Loucy (cell line): Measurements from ENCODE around the gene RPS3.

Source experiments
- H2AFZ ChIP-seq: fragments of 200-600 bp; sonication (generic); 2 replicates; pipeline ENCODE4 v1.6.0; 2016; ENCODE audit warnings: antibody characterized with exemption, mild to moderate bottlenecking, low read length, moderate library complexity
- H3F3A ChIP-seq: fragments of 200-600 bp; 2 replicates; pipeline ENCODE4 v1.6.0; 2016; ENCODE audit warnings: antibody characterized with exemption, low read depth, mild to moderate bottlenecking
- H3K27me3 ChIP-seq: fragments of 200-600 bp; sonication (generic); 2 replicates; pipeline ENCODE4 v1.6.1; 2014; ENCODE audit warnings: low read length, mild to moderate bottlenecking; ENCODE audit not compliant: insufficient read depth, poor library complexity, severe bottlenecking
- H3K36me3 ChIP-seq: fragments of 200-600 bp; sonication (generic); 2 replicates; pipeline ENCODE4 v1.6.1; 2016; ENCODE audit warnings: low read length; ENCODE audit not compliant: insufficient read depth
- H3K4me1 ChIP-seq: fragments of 200-600 bp; sonication (generic); 2 replicates; pipeline ENCODE4 v1.5.1; 2014; ENCODE audit warnings: low read length, mild to moderate bottlenecking; ENCODE audit not compliant: insufficient read depth, poor library complexity, severe bottlenecking
- H3K4me2 ChIP-seq: fragments of 200-600 bp; sonication (generic); 2 replicates; pipeline ENCODE4 v1.6.0; 2014; ENCODE audit warnings: antibody characterized with exemption, low read length, low read depth, mild to moderate bottlenecking; ENCODE audit not compliant: poor library complexity, severe bottlenecking
- H3K4me3 ChIP-seq: fragments of 200-600 bp; sonication (generic); 2 replicates; pipeline ENCODE4 v1.5.1; 2014; ENCODE audit warnings: low read length, mild to moderate bottlenecking, mixed read lengths; ENCODE audit not compliant: poor library complexity, severe bottlenecking
- H3K79me2 ChIP-seq: fragments of 200-600 bp; sonication (generic); 2 replicates; pipeline ENCODE4 v1.6.1; 2014; ENCODE audit warnings: low read length; ENCODE audit not compliant: insufficient read depth
- H3K9ac ChIP-seq: fragments of 200-600 bp; sonication (generic); 2 replicates; pipeline ENCODE4 v1.6.0; 2014; ENCODE audit warnings: mild to moderate bottlenecking, low read depth, low read length, moderate library complexity; ENCODE audit not compliant: poor library complexity, severe bottlenecking
- H3K9me2 ChIP-seq: fragments of 200-600 bp; sonication (generic); replicated peaks from 2 replicates; pipeline ENCODE4 v1.6.1; 2016; ENCODE audit warnings: low read depth, low read length, mixed read lengths
- H3K9me3 ChIP-seq: fragments of 200-600 bp; sonication (generic); 2 replicates; pipeline ENCODE4 v1.6.1; 2014; ENCODE audit warnings: mild to moderate bottlenecking, antibody characterized with exemption, low read length, low read depth; ENCODE audit not compliant: insufficient read depth
- H4K20me1 ChIP-seq: fragments of 200-600 bp; sonication (generic); 2 replicates; pipeline ENCODE4 v1.6.0; 2014; ENCODE audit warnings: antibody characterized with exemption, low read length, mild to moderate bottlenecking; ENCODE audit not compliant: insufficient read depth, poor library complexity, severe bottlenecking
- EZH2phosphoT487 ChIP-seq: fragments of 200-600 bp; IDR thresholded peaks from 2 replicates; pipeline ENCODE4 v1.6.1; 2018; ENCODE audit warnings: antibody characterized with exemption, mild to moderate bottlenecking, moderate library complexity, borderline replicate concordance
- TF ChIP-seq, protein P1 (sequence below): fragments of 200-600 bp; sonication (generic); conservative IDR thresholded peaks from 2 replicates; pipeline ENCODE4 v1.5.1; 2014; ENCODE audit warnings: mild to moderate bottlenecking, antibody characterized with exemption, low read length

RPS3 gene

DNA sequence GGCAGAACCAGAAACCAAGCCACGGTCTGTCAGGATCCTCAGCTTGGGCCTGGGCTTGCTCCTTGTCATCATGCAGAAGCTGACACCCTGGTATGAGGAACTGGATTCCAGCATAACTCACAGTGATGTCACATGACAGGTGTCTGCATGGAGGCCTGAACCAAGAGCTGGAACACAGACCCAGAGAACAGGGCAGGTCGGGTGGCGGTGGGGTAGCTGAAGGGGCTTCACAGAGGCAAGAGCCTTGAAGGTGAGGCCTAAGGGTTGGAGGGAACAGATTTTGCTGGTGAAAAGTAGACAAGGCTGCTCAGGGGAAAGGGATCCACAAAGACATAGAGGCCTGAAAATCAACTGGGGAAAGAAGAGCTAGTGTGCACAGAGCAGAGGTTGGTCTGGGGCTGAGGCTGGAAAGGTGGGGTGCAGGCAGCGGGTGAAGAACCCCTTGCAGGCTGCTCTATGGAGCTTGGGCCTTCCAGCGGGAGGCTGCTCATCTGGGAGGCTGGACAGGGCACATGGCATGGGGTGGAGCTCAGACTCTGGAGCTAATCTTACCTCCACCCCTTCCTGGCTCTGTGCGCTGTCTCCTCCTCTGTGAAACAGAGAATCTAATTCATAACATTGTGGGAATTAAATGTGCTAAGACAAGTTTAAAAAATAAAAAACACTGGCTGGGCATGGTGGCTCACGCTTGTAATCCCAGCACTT lies 18.4 kb upstream of the RPS3 start:
- no peak for TF ChIP-seq EZH2phosphoT487
- TF ChIP-seq, protein P1, sequence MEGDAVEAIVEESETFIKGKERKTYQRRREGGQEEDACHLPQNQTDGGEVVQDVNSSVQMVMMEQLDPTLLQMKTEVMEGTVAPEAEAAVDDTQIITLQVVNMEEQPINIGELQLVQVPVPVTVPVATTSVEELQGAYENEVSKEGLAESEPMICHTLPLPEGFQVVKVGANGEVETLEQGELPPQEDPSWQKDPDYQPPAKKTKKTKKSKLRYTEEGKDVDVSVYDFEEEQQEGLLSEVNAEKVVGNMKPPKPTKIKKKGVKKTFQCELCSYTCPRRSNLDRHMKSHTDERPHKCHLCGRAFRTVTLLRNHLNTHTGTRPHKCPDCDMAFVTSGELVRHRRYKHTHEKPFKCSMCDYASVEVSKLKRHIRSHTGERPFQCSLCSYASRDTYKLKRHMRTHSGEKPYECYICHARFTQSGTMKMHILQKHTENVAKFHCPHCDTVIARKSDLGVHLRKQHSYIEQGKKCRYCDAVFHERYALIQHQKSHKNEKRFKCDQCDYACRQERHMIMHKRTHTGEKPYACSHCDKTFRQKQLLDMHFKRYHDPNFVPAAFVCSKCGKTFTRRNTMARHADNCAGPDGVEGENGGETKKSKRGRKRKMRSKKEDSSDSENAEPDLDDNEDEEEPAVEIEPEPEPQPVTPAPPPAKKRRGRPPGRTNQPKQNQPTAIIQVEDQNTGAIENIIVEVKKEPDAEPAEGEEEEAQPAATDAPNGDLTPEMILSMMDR = no peak
- H3K4me3 ChIP-seq = no peak overlapping the region
- H3K36me3 ChIP-seq = no peaks in the 10 kb centered on the region
- no peaks in the 10 kb centered on the region for H3F3A ChIP-seq
- no peaks in the 10 kb centered on the region for H3K79me2 ChIP-seq
- H3K27me3 ChIP-seq = no peaks in the 10 kb centered on the region
- H3K4me2 ChIP-seq = no peak overlapping the region
- no peaks in the 10 kb centered on the region for H3K9me2 ChIP-seq
- peak overlapping the region; percentile 90 for H2AFZ ChIP-seq
- H3K4me1 ChIP-seq = peaks cover 36% of the 10 kb centered on the region
- H3K9me3 ChIP-seq = no peaks in the 10 kb centered on the region
- H3K9ac ChIP-seq = peak overlapping the region; percentile 57
- no peaks in the 10 kb centered on the region for H4K20me1 ChIP-seq

DNA sequence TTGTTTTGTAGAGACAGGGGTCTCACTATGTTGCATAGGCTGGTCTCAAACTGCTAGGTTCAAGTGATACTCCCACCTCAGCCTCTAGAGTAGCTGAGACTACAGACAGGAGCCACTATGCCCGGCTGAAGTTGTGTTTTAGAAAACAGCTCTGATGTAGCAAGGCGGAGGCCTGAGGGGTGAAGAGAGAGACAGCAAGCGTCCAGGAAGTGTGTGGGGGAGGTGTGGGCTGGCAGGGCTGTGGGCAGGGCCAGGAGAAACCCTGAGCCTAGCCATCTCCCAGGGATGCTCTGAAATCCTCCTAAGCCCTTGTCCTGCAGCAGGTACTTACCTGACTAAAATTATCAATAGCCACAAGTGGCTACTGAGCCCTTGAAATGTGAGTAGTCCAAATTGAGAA lies 16.1 kb upstream of the RPS3 start:
- H3K4me3 ChIP-seq = peak overlapping the region; percentile 55
- H3K36me3 ChIP-seq = no peaks in the 10 kb centered on the region
- H3K9me3 ChIP-seq = no peaks in the 10 kb centered on the region
- TF ChIP-seq, protein P1 = no peak
- no peak for TF ChIP-seq EZH2phosphoT487
- peaks cover 31% of the 10 kb centered on the region for H3K4me1 ChIP-seq
- H3K9ac ChIP-seq = peak overlapping the region; percentile 61
- no peaks in the 10 kb centered on the region for H3K79me2 ChIP-seq
- 0 out of 2 replicates have a peak overlapping the region, but pooled peaks have one; percentile 46 for H2AFZ ChIP-seq
- peak overlapping the region; percentile 75 for H3K4me2 ChIP-seq
- H3F3A ChIP-seq = no peaks in the 10 kb centered on the region
- H3K9me2 ChIP-seq = no peaks in the 10 kb centered on the region
- H4K20me1 ChIP-seq = no peaks in the 10 kb centered on the region
- H3K27me3 ChIP-seq = no peaks in the 10 kb centered on the region

GRCh38 chr11:75384438-75385080 lies 14.8 kb upstream of the RPS3 start:
- Histone ChIP-seq H3K79me2 (no peaks in the 10 kb centered on the region), H3K27me3 (no peaks in the 10 kb centered on the region), H3K36me3 (no peaks in the 10 kb centered on the region), H3K9ac (no peak overlapping the region), H2AFZ (no peak overlapping the region; the same call in 1 of the 2 replicates), H4K20me1 (no peaks in the 10 kb centered on the region), H3K9me2 (no peaks in the 10 kb centered on the region), H3K9me3 (no peaks in the 10 kb centered on the region), H3F3A (no peaks in the 10 kb centered on the region), H3K4me2 (peak overlapping the region; percentile 59), H3K4me1 (peaks cover 34% of the 10 kb centered on the region), H3K4me3 (peak overlapping the region; percentile 36)
- TF ChIP-seq, protein P1 = peak; percentile 99
- no peak for TF ChIP-seq EZH2phosphoT487
